RWPE2 (cell line): Measurements from ENCODE around the gene PVR.

ENCODE experiments used
- ATAC-seq: fragments of 200-7000 bp; cut with Tn5 transposase; 3 replicates; pipeline ENCODE4 v1.9.1; 2021; ENCODE audit warnings: low read depth
- DNase-seq: peaks from one replicate; pipeline ENCODE4 v3.0.0-alpha.2; 2020; ENCODE audit warnings: low spot score
- H3K27ac ChIP-seq: fragments of 450-650 bp; 2 replicates; pipeline ENCODE4 v1.5.1; 2017; ENCODE audit warnings: mild to moderate bottlenecking; ENCODE audit not compliant: poor library complexity, severe bottlenecking
- H3K27me3 ChIP-seq: fragments of 250-450 bp; sonication (Bioruptor Pico); 2 replicates; pipeline ENCODE4 v1.5.1; 2021; ENCODE audit warnings: mild to moderate bottlenecking, moderate library complexity; ENCODE audit not compliant: insufficient read depth, poor library complexity, severe bottlenecking
- H3K36me3 ChIP-seq: fragments of 250-450 bp; sonication (Bioruptor Pico); 2 replicates; pipeline ENCODE4 v1.5.1; 2020; ENCODE audit warnings: low read depth, mild to moderate bottlenecking, moderate library complexity
- H3K4me1 ChIP-seq: fragments of 250-450 bp; sonication (Bioruptor Pico); 2 replicates; pipeline ENCODE4 v1.5.1; 2021; ENCODE audit warnings: mild to moderate bottlenecking, moderate library complexity; ENCODE audit not compliant: insufficient read depth, poor library complexity, severe bottlenecking
- H3K4me3 ChIP-seq: fragments of 250-450 bp; sonication (Bioruptor Pico); 2 replicates; pipeline ENCODE4 v1.5.1; 2021; ENCODE audit warnings: mild to moderate bottlenecking, moderate library complexity; ENCODE audit not compliant: severe bottlenecking
- H3K9me3 ChIP-seq: fragments of 250-450 bp; sonication (Bioruptor Pico); 2 replicates; pipeline ENCODE4 v1.5.1; 2021; ENCODE audit warnings: mild to moderate bottlenecking, moderate library complexity; ENCODE audit not compliant: severe bottlenecking
- TF ChIP-seq, protein P1 (sequence below): fragments of 450-650 bp; IDR thresholded peaks from one replicate; pipeline ENCODE4 v1.5.1; 2017; ENCODE audit warnings: mild to moderate bottlenecking, moderate library complexity; ENCODE audit not compliant: poor library complexity, severe bottlenecking

Gene PVR

DNA sequence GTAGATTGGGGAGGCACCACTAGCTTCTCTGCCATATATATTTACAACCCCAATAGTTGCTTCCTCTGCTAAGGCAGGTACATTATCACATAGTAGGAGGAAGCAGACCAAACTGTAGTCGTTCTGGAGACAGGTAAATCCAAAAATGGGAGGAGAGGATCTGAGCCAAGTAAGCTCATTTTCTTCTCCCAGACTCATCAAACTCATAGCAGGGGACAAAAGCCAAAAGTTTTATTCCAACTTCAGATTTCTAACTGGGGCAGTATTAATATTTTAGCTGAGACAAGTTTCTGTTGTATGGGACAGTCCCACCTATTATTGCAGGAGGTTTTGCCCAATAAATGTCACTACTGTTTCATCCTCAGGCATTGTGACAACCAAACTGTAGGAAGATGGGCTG is 38.2 kb upstream of the PVR start:
- DNase-seq (no peak), ATAC-seq (no peak)

DNA sequence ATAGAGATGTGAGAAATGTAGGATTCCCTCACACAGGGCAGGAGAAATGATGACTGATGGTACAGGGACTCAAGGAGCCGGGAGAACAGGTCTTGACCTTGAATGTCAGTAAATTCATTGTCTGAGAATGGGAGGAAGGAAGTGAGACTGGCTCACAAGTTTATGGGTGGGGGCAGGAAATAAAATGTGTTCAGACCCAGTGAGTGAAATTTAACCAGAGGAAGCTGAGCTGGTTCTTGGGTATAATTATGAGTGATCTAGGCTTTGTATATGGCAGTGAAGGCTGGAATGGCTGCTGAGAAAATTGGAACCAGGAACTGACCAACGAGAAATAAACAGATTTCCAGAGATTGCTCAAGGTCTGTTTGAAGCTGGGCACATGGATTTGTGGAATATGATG is 36.7 kb upstream of the PVR start:
- DNase-seq, result no peak
- H3K27ac ChIP-seq, result peak overlapping the region; percentile 75
- H3K4me3 ChIP-seq, result no peak overlapping the region
- H3K4me1 ChIP-seq, result peaks cover 34% of the 10 kb centered on the region
- no peaks in the 10 kb centered on the region for H3K9me3 ChIP-seq
- TF ChIP-seq, protein P1, sequence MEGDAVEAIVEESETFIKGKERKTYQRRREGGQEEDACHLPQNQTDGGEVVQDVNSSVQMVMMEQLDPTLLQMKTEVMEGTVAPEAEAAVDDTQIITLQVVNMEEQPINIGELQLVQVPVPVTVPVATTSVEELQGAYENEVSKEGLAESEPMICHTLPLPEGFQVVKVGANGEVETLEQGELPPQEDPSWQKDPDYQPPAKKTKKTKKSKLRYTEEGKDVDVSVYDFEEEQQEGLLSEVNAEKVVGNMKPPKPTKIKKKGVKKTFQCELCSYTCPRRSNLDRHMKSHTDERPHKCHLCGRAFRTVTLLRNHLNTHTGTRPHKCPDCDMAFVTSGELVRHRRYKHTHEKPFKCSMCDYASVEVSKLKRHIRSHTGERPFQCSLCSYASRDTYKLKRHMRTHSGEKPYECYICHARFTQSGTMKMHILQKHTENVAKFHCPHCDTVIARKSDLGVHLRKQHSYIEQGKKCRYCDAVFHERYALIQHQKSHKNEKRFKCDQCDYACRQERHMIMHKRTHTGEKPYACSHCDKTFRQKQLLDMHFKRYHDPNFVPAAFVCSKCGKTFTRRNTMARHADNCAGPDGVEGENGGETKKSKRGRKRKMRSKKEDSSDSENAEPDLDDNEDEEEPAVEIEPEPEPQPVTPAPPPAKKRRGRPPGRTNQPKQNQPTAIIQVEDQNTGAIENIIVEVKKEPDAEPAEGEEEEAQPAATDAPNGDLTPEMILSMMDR, result no peak
- H3K36me3 ChIP-seq, result no peaks in the 10 kb centered on the region
- peak; percentile 67 for ATAC-seq
- H3K27me3 ChIP-seq, result no peaks in the 10 kb centered on the region

More for the DNA sequence above, 38.2 kb upstream of the PVR start:
- no peaks in the 10 kb centered on the region for H3K9me3 ChIP-seq
- H3K27ac ChIP-seq, result peak overlapping the region; percentile 75
- H3K4me3 ChIP-seq, result no peak overlapping the region
- TF ChIP-seq, protein P1, result no peak
- H3K27me3 ChIP-seq, result no peaks in the 10 kb centered on the region
- H3K4me1 ChIP-seq, result peaks cover 34% of the 10 kb centered on the region
- no peaks in the 10 kb centered on the region for H3K36me3 ChIP-seq

DNA sequence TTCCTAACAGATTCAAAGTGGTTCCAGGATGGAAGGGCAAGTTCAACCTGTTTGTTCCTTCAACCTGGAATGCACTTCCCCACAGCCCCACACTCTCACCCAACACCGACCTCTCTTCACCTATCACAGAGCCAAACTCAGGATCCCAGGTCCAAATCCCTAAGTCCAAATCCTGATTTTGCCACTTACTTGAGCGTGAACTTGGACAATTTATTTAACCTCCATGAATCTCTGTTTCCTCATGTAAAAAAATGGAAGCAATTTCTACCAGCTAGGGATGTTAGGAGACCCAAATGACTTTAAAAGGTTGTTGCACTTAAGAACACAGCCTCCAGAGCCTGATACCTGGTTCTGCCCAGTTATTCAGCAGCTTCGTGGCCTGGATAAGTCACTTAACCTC is 35.8 kb upstream of the PVR start:
- peak overlapping the region; percentile 75 for H3K27ac ChIP-seq
- DNase-seq, result no peak
- ATAC-seq, result no peak
- peaks cover 33% of the 10 kb centered on the region for H3K4me1 ChIP-seq
- TF ChIP-seq, protein P1, result no peak
- no peaks in the 10 kb centered on the region for H3K36me3 ChIP-seq
- H3K4me3 ChIP-seq, result no peak overlapping the region
- H3K27me3 ChIP-seq, result no peaks in the 10 kb centered on the region
- H3K9me3 ChIP-seq, result no peaks in the 10 kb centered on the region

DNA sequence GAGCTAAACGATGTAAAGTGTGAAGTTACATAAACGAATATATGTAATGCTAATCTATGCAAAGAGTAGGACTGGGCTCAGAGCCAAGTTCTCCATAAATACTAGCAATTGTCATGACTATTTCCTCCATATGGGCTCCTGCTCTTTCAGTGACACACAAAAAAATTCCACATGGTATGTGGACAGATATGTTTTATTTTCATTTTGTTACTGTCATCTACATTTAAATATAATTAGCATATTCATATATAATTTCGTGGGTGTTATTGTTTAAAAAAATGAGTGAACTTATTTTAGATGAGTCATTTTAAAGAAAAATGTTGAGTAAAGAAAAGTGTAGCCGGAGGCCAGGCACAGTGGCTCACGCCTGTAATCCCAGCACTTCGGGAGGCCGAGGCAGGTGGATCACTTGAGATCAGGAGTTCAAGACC is 35.3 kb upstream of the PVR start:
- H3K9me3 ChIP-seq, result no peaks in the 10 kb centered on the region
- no peaks in the 10 kb centered on the region for H3K27me3 ChIP-seq
- H3K36me3 ChIP-seq, result no peaks in the 10 kb centered on the region
- H3K4me3 ChIP-seq, result no peak overlapping the region
- ATAC-seq (peak; percentile 59), DNase-seq (no peak)
- TF ChIP-seq, protein P1, result no peak
- peak overlapping the region; percentile 75 for H3K27ac ChIP-seq
- peaks cover 28% of the 10 kb centered on the region for H3K4me1 ChIP-seq

DNA sequence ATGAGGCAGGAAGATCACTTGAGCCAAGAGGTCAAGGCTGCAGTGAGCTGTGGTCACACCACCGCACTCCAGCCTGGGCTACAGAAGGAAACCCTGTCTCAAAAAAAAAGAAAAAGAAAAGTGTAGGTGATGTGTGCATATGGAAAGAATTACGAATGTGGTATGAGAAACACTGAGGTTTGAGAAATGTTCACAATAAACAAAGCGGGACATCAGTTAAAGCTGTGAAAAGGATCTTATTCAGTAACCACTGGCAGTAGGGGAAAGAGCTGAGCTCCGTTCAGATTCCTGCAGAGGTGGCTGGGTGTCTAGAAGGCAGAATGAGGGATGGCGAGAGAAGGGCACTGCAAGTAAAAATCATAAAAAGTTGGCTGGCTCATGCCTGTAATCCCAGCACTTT is 34.5 kb upstream of the PVR start:
- peaks cover 22% of the 10 kb centered on the region for H3K4me1 ChIP-seq
- no peak for ATAC-seq
- H3K27ac ChIP-seq, result peak overlapping the region; percentile 75
- H3K27me3 ChIP-seq, result no peaks in the 10 kb centered on the region
- TF ChIP-seq, protein P1, result no peak
- no peaks in the 10 kb centered on the region for H3K9me3 ChIP-seq
- no peak overlapping the region for H3K4me3 ChIP-seq
- H3K36me3 ChIP-seq, result no peaks in the 10 kb centered on the region
- DNase-seq, result no peak
